LNCaP clone FGC (cell line): ENCODE measurements around the gene OR52R1.

Experiments
- DNase-seq: peaks from one replicate; pipeline ENCODE4 v3.0.0-alpha.2; 2011; ENCODE audit warnings: low read depth
- H3K4me3 ChIP-seq: 2 replicates; pipeline ENCODE4 v1.5.1; 2011; ENCODE audit warnings: mild to moderate bottlenecking, low read depth, low read length, control low read depth
- CTCF ChIP-seq: IDR thresholded peaks from 2 replicates; pipeline ENCODE4 v1.5.1; 2012; ENCODE audit warnings: mild to moderate bottlenecking; ENCODE audit not compliant: control insufficient read depth, insufficient read depth; ENCODE audit errors: extremely low read depth

OR52R1 gene

DNA sequence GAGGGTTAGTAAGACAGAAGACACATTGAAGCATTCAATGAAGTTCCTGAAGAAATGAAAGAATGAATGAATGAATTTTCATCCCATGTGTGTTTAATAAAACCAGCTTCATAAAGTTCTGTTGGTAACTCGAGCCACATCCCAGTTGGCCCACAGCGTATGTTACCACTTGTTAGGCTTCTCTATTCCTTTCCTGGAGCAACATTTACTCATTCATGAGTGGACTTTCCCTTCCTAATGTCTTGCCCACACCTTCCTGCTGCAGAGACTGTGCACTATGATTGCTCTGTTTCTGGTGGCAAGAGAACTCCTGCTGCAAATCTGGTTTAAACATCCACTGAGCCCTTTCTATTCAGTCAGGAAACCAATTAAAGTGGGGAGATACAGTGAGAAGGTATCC is 7.0 kb downstream of the OR52R1 start:
- H3K4me3 ChIP-seq, result no peak overlapping the region
- no peak for DNase-seq
- no peak for TF ChIP-seq CTCF

GRCh38 chr11:4782454-4782853 is 21.7 kb downstream of the OR52R1 start:
- no peak for TF ChIP-seq CTCF
- no peak for DNase-seq
- no peak overlapping the region for H3K4me3 ChIP-seq

DNA sequence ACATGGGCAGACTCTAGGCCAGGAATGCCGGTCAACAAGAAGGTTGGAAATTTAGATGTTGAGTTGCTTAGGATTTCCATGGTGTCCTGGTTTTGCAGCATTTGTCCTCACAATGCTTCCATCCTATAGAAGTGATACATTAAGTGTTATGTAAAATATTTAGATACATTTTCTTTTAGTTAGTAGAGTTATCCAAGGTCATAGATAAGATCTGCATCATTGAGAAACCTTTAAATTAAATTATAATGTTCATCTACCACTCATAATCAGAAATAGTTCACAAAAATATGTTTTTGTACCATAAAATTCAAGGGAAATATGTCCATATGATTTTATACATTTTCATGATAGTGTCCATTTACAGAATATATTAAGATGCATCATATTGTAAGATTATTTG is 34.3 kb downstream of the OR52R1 start, which contains the start of gene OR51F1:
TSS of gene OR51F1 (minus strand) at position 101 of the 400 bp plus-strand sequence. CDS start at position 101, 0 bp downstream.
- DNase-seq, result no peak
- TF ChIP-seq CTCF, result no peak
- no peak within 1 kb of the TSS for H3K4me3 ChIP-seq

GRCh38 chr11:4768094-4768493 is 36.1 kb downstream of the OR52R1 start:
- no peak overlapping the region for H3K4me3 ChIP-seq
- TF ChIP-seq CTCF, result no peak
- DNase-seq, result no peak

DNA sequence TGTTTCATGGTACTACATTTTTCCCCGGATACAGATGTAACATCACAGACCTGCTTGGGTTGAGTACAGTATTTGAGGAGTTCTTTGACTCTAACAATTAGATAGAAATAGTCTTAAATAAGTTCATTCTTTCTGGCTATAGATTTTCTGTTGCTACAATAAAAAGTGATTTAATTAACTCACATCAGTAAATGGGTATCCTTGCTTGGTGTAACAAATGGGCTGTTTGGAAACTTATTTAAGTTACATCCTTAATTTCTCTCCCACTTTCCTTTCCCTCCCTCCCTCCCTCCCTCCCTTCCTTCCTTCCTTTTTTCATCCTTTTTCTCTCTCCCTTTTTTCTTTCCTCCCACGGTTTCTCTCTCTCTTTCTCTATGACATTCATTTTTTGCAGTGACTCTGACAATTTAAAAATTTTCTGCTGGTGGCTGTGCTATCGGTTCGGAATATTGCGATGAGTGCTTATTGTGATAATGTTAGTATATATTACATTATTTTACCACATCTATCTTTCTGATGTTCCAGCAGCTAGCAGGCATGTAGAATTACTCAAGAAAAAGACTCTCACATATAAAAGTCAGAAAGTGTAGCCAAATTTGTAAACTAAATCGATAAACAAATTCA is 37.6 kb downstream of the OR52R1 start:
- no peak for TF ChIP-seq CTCF
- DNase-seq, result no peak
- no peak overlapping the region for H3K4me3 ChIP-seq

DNA sequence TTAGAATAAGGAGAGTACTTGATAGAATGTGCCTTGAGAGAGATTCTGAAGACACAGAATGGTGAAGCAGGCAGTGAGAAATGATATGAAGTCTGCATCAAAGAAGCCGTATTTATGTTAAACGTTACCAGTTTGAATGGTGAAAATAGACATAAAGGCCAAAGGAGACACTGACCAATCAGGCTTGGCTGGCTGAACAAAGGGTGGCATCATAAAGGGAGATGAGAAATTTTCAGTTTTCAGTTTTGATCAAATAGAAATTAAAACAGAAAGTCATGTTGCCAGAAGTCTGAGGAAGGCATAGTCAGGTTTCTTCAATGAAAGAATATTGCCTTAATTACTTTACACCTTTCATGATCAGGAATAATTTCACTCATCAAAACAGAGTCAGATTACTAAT is 41.1 kb downstream of the OR52R1 start:
- H3K4me3 ChIP-seq, result no peak overlapping the region
- TF ChIP-seq CTCF, result no peak
- no peak for DNase-seq
